IPS DF 4.7 (cell line): ENCODE results near the gene STAG3.
"Not testable (repeated sequence)": the region's sequence is repeated elsewhere in the genome, so short reads cannot be mapped to it uniquely, and the experiment has no call there.

ENCODE experiments used
- DNase-seq: peaks from one replicate; pipeline ENCODE4 v3.0.0-alpha.2; 2013; ENCODE audit warnings: low spot score; ENCODE audit errors: extremely low read depth

STAG3 gene

DNA sequence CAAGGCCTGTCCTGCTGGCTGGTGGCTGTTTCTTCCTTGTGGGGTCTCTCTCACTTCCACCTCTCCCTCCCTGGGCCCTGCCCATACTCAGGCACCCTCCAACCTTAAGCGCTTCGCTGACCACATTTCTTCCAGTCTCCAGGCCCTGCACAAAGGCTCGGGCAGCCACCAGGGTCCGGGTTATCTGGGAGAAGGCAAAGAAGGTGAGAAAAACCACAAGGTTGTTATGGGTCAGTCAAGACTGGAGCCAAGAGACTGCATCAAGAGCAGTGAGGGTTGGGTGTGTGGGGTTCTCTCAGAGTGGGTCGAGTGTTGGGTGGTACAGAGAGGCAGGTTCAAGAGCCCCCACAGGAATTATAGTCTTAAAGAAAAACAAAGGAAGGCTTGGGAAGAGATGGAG, 3.1 kb upstream of the STAG3 start:
- no peak for DNase-seq

- DNase-seq = no peak
These were observed 2.3 kb upstream of the STAG3 start for GRCh38 chr7:100175296-100175935.

- DNase-seq = no peak
These were observed 1.3 kb upstream of the STAG3 start for GRCh38 chr7:100176096-100177044.

GRCh38 chr7:100180084-100180483, 2.4 kb downstream of the STAG3 start:
- not testable (repeated sequence) for DNase-seq

GRCh38 chr7:100182616-100183015, 4.9 kb downstream of the STAG3 start:
- DNase-seq = not testable (repeated sequence)

- not testable (repeated sequence) for DNase-seq
These were observed 5.4 kb downstream of the STAG3 start for GRCh38 chr7:100183090-100183489.

DNA sequence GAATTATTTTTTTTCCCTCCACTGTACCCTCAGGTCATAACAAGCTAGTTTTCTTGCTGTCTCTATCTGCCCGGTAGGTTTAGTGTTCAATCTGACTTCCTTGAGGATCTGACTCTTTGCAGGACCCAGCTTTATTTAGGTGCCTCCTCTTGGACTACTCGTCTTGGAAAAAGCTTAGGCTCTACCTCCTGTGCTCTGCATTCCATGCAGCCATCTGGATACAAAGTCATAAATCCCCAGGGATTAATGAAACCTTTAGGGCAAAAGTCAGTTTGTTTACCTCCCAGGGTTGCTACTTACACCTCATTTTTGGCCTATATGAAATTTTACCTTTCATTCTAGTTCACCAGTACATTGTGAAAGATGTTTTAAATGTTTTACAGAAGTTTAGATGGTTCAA, 8.0 kb downstream of the STAG3 start:
- no peak for DNase-seq

DNA sequence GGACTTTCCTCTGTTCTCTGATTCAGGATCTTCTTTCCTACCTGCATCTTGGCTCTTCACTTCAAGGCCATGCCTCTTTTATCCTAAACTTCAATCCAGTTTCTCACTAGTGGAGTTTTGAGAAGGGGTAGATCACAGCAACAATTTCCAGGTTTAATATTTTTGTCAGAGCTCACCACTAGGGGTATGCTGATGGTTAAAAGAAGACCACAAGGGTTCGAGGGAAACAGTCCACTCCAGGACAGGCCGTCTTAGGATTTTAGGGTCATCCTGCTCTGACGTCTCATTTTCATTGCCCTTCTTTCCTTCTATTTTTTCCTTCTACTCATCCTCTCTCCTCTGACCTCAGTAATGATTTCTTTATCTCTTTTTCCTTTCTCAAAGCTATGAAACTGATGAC, 11.3 kb downstream of the STAG3 start:
- no peak for DNase-seq

DNA sequence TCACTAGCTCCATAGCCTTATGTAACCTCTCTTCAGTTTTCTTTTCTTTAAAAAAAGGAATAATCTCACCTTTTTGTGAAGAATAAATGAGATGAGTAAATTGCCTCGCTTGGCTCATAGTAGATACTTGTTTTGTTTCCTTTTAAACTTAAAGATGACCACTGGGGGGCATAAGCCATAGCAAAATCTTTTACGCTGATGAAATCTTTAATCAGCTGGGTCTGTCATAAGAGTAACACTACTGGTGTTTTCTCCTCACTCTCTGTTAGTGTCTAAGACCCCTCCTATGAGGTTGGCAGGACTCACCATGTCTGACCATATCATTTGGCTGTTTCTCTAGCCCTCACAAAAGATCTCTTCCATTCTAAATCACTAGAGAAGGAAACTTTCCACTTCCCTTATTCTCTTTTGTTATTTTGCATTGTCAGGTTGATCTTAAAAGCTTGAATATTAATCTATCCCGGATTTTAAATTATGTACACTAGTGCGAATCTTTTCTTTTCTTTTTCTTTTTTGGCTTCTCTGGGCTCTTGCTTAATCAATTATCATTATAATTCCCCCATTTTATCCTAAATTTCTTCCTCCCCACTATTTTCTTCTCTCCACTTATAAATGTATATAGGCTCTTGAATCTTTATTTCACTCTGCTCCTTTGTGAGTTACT, 12.5 kb downstream of the STAG3 start:
- DNase-seq = no peak

DNA sequence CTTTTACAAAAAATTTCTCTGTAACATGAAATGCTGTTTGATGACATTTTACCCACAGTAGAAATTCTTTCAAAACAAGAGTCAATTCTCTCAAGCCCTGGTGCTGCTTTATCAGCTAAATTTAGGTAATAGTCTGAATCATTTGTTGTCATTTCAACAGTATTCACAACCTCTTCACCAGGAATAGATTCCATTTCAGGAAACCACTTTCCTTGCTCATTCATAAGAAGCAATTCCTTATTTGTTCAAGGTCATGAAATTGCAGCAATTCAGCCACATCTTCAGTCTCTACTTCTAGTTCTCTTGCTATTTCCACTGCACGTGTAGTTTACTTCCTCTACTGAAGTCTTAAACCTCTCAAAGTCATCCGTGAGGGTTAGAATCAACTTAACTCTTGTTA, 14.1 kb downstream of the STAG3 start:
- DNase-seq = no peak

DNA sequence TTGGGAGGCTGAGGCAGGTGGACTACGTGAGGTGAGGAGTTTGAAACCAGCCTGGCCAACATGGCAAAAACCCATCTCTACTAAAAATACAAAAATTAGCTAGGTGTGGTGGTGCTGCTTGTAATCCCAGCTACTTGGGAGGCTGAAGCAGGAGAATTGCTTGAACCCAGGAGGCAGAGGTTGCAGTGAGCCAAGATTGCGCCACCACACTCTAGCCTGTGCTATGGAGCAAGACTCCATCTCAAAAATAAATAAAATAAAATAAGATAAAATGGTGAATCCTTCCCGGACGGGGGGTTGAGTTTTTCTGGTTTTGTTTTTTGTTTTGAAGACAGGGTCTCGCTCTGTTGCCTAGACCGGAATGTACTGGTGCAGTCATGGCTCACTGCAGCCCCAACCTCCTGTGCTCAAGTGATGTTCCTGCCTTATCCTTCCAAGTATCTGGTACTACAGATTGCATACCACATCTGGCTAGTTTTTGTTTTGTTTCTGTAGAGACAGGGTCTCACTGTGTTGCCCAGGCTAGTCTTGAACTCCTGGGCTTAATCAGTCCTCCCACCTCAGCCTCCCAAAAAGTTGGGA, 14.7 kb downstream of the STAG3 start:
- not testable (repeated sequence) for DNase-seq

DNA sequence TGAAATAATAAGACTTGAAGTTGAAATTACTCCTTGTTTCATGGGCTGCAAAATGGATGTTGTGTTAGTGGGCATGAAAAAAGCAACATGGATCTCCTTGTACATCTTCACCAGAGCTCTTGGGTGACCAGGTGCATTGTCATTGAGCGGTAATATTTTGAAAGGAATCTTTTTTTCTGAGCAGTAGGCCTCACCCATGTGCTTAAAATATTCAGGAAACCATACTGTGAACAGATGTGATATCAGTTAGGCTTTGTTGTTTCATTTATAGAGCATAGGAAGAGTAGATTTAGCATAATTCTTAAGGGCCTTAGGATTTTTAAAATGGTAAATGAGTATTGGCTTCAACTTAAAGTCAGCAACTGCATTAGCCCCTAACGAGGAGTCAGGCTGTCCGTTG, 15.3 kb downstream of the STAG3 start:
- DNase-seq = no peak

- no peak for DNase-seq
These were observed 17.5 kb downstream of the STAG3 start for GRCh38 chr7:100195222-100195621.

DNA sequence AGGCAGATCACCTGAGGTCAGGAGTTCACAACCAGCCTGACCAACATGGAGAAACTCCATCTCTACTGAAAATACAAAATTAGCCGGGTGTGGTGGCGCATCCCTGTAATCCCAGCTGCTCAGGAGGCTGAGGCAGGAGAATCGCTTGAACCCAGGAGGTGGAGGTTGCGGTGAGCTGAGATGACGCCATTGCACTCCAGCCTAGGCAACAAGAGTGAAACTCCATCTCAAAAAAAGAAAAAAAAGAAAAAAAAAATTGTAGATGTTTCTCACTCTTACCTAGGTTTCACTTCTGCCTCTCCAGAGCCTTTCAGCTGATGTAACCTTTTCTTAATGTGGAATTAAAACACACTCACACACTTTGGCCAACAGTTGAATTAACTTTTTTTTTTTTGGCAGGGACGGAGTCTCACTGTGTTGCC, 18.2 kb downstream of the STAG3 start:
- DNase-seq = not testable (repeated sequence)

DNA sequence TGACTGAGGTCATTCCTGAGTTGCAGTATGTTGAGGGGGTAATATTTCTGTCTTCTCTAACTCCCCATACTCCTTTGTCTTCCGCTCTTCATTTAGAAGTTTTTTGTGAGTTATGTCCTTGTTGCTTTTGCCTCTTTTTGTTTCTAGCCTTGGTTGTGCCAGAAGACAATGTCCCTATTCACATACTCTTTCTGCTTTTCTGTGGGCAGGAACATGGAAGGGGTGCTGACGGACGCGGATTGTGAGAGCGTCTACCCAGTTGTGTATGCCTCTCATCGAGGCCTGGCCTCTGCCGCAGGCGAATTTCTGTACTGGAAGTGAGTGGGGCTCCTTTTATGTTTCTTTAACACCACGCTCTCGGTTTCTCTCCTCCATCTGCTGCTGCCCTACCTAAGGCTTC, 20.5 kb downstream of the STAG3 start:
- DNase-seq = no peak

DNA sequence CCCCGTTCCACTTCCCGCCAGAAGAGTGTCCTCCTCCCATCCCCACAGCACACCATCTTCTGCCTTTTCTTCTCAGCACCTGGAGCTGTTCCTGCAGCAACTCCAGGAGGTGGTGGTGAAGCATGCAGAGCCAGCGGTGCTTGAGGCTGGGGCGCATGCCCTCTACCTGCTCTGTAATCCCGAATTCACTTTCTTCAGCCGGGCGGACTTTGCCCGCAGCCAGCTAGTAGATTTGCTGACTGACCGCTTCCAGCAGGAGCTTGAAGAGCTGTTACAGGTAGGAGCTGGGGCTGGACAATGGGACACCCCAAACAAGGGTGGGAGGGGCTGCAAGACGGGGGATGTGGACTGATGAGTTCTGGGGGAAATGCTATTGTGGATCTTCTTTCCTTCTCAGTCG, 23.0 kb downstream of the STAG3 start:
- DNase-seq = no peak

- DNase-seq = no peak
These were observed 26.7 kb downstream of the STAG3 start for GRCh38 chr7:100204454-100204853.

- no peak for DNase-seq
These were observed 31.2 kb downstream of the STAG3 start for GRCh38 chr7:100208911-100209408.

GRCh38 chr7:100209493-100209892, 31.8 kb downstream of the STAG3 start:
- no peak for DNase-seq

DNA sequence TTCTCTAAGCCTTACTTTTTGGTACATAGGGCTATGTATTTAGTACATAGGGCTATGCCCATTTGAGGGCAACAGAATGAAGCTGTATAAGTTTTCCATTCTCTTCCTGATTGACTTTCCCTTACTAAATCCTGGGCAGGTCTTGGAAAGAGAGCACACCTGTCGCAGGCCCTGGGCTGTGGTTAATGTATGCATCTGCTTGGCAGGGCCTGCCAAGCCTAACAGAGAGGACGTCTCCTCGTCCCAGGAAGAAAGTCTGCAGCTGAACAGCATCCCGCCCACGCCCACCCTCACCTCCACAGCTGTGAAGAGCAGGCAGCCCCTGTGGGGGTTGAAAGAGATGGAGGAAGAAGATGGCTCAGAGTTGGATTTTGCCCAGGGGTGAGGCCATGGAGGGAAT, 33.1 kb downstream of the STAG3 start:
- DNase-seq = no peak

DNA sequence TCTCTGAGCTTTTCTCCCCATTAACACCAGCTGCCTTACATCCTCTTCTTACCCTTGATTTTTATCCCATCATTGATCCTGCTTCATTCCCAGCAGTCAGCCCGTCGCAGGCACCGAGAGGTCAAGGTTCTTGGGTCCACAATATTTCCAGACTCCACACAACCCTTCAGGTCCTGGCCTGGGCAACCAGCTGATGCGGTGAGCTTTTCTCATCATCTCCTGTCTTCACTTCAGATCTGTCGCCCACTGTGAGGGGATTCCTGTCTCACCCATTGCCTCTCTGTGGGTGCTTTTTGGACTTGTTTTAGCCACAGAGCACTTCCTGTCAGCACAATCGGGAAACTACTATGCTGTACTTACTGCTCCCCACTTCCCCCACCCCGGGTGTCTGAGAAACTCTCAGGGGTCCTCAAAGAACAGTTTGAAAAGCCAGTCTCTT, 33.6 kb downstream of the STAG3 start:
- no peak for DNase-seq
